Measurements from ENCODE around the gene IFIT2.

GRCh38 chr10:89304026-89304425, 2.2 kb downstream of the IFIT2 start:
- no peak for TF ChIP-seq CTCF (IDR thresholded peaks at IDR 0.05; ENCODE audit: low read depth, low read length)
- TF ChIP-seq EZH2phosphoT487 (IDR thresholded peaks at IDR 0.05; ENCODE audit: low read depth): no peak

Measured in OCI-LY3 (cell line).